H9 (cell line): ENCODE measurements around the gene AIFM3. TPM values are rescaled to one million over a fixed set of nuclear protein-coding genes. Genes with fewer than 3 reads are reported as not detected.

ENCODE experiments used
- DNase-seq: peaks from one replicate; pipeline ENCODE4 v3.0.0-alpha.2; 2017
- H2AFZ ChIP-seq: one replicate; pipeline ENCODE4 v1.6.1; 2013; ENCODE audit warnings: mild to moderate bottlenecking, low read length, control low read depth, moderate library complexity
- H2AK5ac ChIP-seq: 2 replicates; pipeline ENCODE4 v1.6.1; 2013; ENCODE audit warnings: low read length, control low read depth, mixed read lengths; ENCODE audit not compliant: insufficient read length
- H2BK120ac ChIP-seq: one replicate; pipeline ENCODE4 v1.6.1; 2013; ENCODE audit warnings: low read depth, mild to moderate bottlenecking, low read length, control low read depth, inconsistent platforms; ENCODE audit not compliant: poor library complexity, severe bottlenecking
- H2BK12ac ChIP-seq: 2 replicates; pipeline ENCODE4 v1.6.1; 2013; ENCODE audit warnings: low read length, control low read depth, mixed read lengths, low read depth; ENCODE audit not compliant: insufficient read length
- H2BK15ac ChIP-seq: 2 replicates; pipeline ENCODE4 v1.6.1; 2013; ENCODE audit warnings: low read depth, low read length, control low read depth
- H2BK20ac ChIP-seq: one replicate; pipeline ENCODE4 v1.6.1; 2013; ENCODE audit warnings: low read depth, mild to moderate bottlenecking, low read length, control low read depth, inconsistent platforms; ENCODE audit not compliant: poor library complexity, severe bottlenecking
- H2BK5ac ChIP-seq: 2 replicates; pipeline ENCODE4 v1.6.1; 2013; ENCODE audit warnings: low read length, control low read depth, mixed read lengths; ENCODE audit not compliant: insufficient read length
- H3K14ac ChIP-seq: 2 replicates; pipeline ENCODE4 v1.6.1; 2013; ENCODE audit warnings: low read length, control low read depth; ENCODE audit not compliant: insufficient read depth
- H3K18ac ChIP-seq: 2 replicates; pipeline ENCODE4 v1.6.1; 2013; ENCODE audit warnings: low read depth, mild to moderate bottlenecking, mixed read lengths, low read length, control low read depth; ENCODE audit not compliant: insufficient read length
- H3K23ac ChIP-seq: 2 replicates; pipeline ENCODE4 v1.6.1; 2013; ENCODE audit warnings: low read length, control low read depth, mixed read lengths, low read depth; ENCODE audit not compliant: insufficient read length
- H3K23me2 ChIP-seq: 2 replicates; pipeline ENCODE4 v1.6.1; 2013; ENCODE audit warnings: low read depth, mild to moderate bottlenecking, mixed read lengths, low read length, control low read depth; ENCODE audit not compliant: insufficient read length, poor library complexity, severe bottlenecking
- H3K27ac ChIP-seq: 2 replicates; pipeline ENCODE4 v1.5.1; 2013; ENCODE audit warnings: low read length, control low read depth, mixed read lengths, low read depth; ENCODE audit not compliant: insufficient read length
- H3K27me3 ChIP-seq: 2 replicates; pipeline ENCODE4 v1.6.1; 2013; ENCODE audit warnings: low read length, control low read depth, inconsistent platforms; ENCODE audit not compliant: insufficient read depth
- H3K4ac ChIP-seq: 2 replicates; pipeline ENCODE4 v1.6.1; 2013; ENCODE audit warnings: low read depth, mild to moderate bottlenecking, control low read depth, inconsistent platforms, low read length, moderate library complexity
- H3K4me1 ChIP-seq: 2 replicates; pipeline ENCODE4 v1.6.1; 2013; ENCODE audit warnings: low read length, control low read depth, inconsistent platforms; ENCODE audit not compliant: insufficient read depth
- H3K4me2 ChIP-seq: 2 replicates; pipeline ENCODE4 v1.6.1; 2013; ENCODE audit warnings: low read length, control low read depth, mixed read lengths; ENCODE audit not compliant: insufficient read length, insufficient read depth
- H3K56ac ChIP-seq: 2 replicates; pipeline ENCODE4 v1.6.1; 2013; ENCODE audit warnings: low read depth, mild to moderate bottlenecking, mixed read lengths, low read length, control low read depth; ENCODE audit not compliant: insufficient read length
- H3K79me1 ChIP-seq: 2 replicates; pipeline ENCODE4 v1.6.1; 2013; ENCODE audit warnings: low read depth, mild to moderate bottlenecking, moderate library complexity, low read length, control low read depth, inconsistent platforms; ENCODE audit not compliant: insufficient read depth, poor library complexity, severe bottlenecking
- H3K79me2 ChIP-seq: 2 replicates; pipeline ENCODE4 v1.6.1; 2013; ENCODE audit warnings: low read length, control low read depth, inconsistent platforms; ENCODE audit not compliant: insufficient read depth
- H3K9ac ChIP-seq: 2 replicates; pipeline ENCODE4 v1.6.1; 2013; ENCODE audit warnings: low read length, control low read depth, mixed read lengths; ENCODE audit not compliant: insufficient read length; ENCODE audit errors: extremely low read depth
- H3K9me3 ChIP-seq: one replicate; pipeline ENCODE4 v1.6.1; 2013; ENCODE audit warnings: low read depth, low read length, inconsistent platforms; ENCODE audit not compliant: control insufficient read depth
- H3T11ph ChIP-seq: one replicate; pipeline ENCODE4 v1.6.1; 2013; ENCODE audit warnings: mild to moderate bottlenecking, low read length, control low read depth, inconsistent platforms
- H4K20me1 ChIP-seq: one replicate; pipeline ENCODE4 v1.6.1; 2013; ENCODE audit not compliant: control insufficient read depth, insufficient read length, insufficient read depth
- H4K5ac ChIP-seq: 2 replicates; pipeline ENCODE4 v1.6.1; 2013; ENCODE audit warnings: low read depth, mild to moderate bottlenecking, mixed read lengths, low read length, control low read depth; ENCODE audit not compliant: insufficient read length
- H4K8ac ChIP-seq: replicated peaks from 2 replicates; pipeline ENCODE4 v1.6.1; 2013; ENCODE audit warnings: low read length, control low read depth, mixed read lengths, low read depth; ENCODE audit not compliant: insufficient read length
- H4K91ac ChIP-seq: 2 replicates; pipeline ENCODE4 v1.6.1; 2013; ENCODE audit warnings: low read depth, mild to moderate bottlenecking, moderate library complexity, mixed read lengths, low read length, control low read depth; ENCODE audit not compliant: insufficient read length
- H3K27ac Mint-ChIP-seq, 3 experiments: 2 replicates in 2 of 3; 3 replicates in 1 of 3; pipeline ENCODE4 v1.8.0; 2020 to 2021; ENCODE audit warnings: mixed read lengths in 3 of 3, mild to moderate bottlenecking in 1 of 3, moderate library complexity in 1 of 3
- H3K27me3 Mint-ChIP-seq: 2 replicates; pipeline ENCODE4 v1.8.0; 2021; ENCODE audit warnings: low read depth, mild to moderate bottlenecking, moderate library complexity, mixed read lengths
- H3K36me3 Mint-ChIP-seq, 3 experiments: 2 replicates in 2 of 3; 3 replicates in 1 of 3; pipeline ENCODE4 v1.8.0; 2020 to 2021; ENCODE audit warnings: low read depth in 3 of 3, mixed read lengths in 3 of 3; ENCODE audit not compliant: insufficient read depth in 1 of 3
- H3K4me1 Mint-ChIP-seq, 2 experiments: 2 replicates each; pipeline ENCODE4 v1.8.0; 2020; ENCODE audit warnings: mixed read lengths in 2 of 2
- H3K4me3 Mint-ChIP-seq, 2 experiments: 2 replicates in 1 of 2; 3 replicates in 1 of 2; pipeline ENCODE4 v1.8.0; 2020 to 2021; ENCODE audit warnings: mild to moderate bottlenecking in 2 of 2, mixed read lengths in 2 of 2, moderate library complexity in 1 of 2
- H3K9me3 Mint-ChIP-seq, 2 experiments: 2 replicates in 1 of 2; 3 replicates in 1 of 2; pipeline ENCODE4 v1.8.0; 2020; ENCODE audit warnings: mild to moderate bottlenecking in 2 of 2, mixed read lengths in 2 of 2, moderate library complexity in 1 of 2
- WGBS: extraction: QIAGEN DNeasy Blood & Tissue Kit; methylation state at CpG from one replicate; pipeline ENCODE4 v1.1.7; 2013; ENCODE audit warnings: missing lambda C conversion rate, low lambda C conversion rate, mixed read lengths; ENCODE audit not compliant: insufficient read length; ENCODE audit errors: extremely low coverage; 5-methylcytosine and 5-hydroxymethylcytosine counted together
- total RNA-seq: library from RNA; stranded (reverse); gene quantifications from 2 replicates; pipeline ENCODE4 v1.2.1, GENCODE V29; 2021
- TF ChIP-seq, protein P1 (sequence below): fragments of 200-600 bp; sonication (generic); conservative IDR thresholded peaks from 3 replicates; pipeline ENCODE4 v1.8.0; 2021; ENCODE audit warnings: antibody characterized with exemption, mild to moderate bottlenecking

The AIFM3 gene
- total RNA-seq, 1 experiment from 2014 or later, result 1.9 TPM

DNA sequence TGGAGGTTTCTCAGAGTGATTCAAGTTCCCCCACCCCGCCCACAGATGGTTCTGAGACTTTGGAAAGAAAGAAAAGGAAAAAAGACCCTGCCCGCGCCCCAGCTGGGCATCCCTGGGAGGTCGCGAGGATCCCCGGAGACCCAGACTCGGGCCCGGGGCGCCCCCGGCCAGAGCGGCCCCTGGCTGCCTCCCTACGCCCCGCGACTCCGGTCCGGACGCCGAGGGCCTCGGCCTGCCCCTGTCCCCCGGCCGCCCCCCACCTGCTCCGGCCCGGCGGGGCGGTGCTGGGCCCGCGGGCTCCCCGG is 2.3 kb upstream of the AIFM3 start:
- Histone ChIP-seq H2BK120ac (no peak overlapping the region), H3K56ac (no peak overlapping the region), H2AFZ (no peak overlapping the region), H3K27ac (no peak overlapping the region), H4K5ac (no peak overlapping the region), H4K8ac (no peak overlapping the region), H3K27me3 (peaks cover 31% of the 10 kb centered on the region; the same call in 1 of the 2 replicates), H2BK5ac (no peak overlapping the region), H2BK20ac (no peak overlapping the region), H3K9ac (no peak overlapping the region), H3K14ac (no peak overlapping the region), H2AK5ac (no peak overlapping the region), H2BK12ac (no peak overlapping the region), H3K4ac (no peak overlapping the region), H3K79me2 (no peaks in the 10 kb centered on the region), H3K18ac (no peak overlapping the region), H3K23ac (no peak overlapping the region), H4K20me1 (no peaks in the 10 kb centered on the region), H3K79me1 (no peaks in the 10 kb centered on the region), H2BK15ac (no peak overlapping the region), H3K23me2 (no peaks in the 10 kb centered on the region), H4K91ac (no peak overlapping the region), H3K9me3 (no peaks in the 10 kb centered on the region), H3T11ph (no peak overlapping the region), H3K4me1 (no peaks in the 10 kb centered on the region; the same call in 1 of the 2 replicates), H3K4me2 (peak overlapping the region; percentile 9)
- DNase-seq, result no peak
- peaks cover 82% of the 10 kb centered on the region for H3K27me3 Mint-ChIP-seq
- peak overlapping the region; percentile 53 to 84 for H3K4me3 Mint-ChIP-seq
- no peak overlapping the region; a peak in 1 of 7 replicates for H3K27ac Mint-ChIP-seq
- H3K9me3 Mint-ChIP-seq, result no peaks in the 10 kb centered on the region; a peak in 1 of 5 replicates
- H3K4me1 Mint-ChIP-seq, result peaks cover 18 to 23% of the 10 kb centered on the region in 2 experiments
- TF ChIP-seq, protein P1, sequence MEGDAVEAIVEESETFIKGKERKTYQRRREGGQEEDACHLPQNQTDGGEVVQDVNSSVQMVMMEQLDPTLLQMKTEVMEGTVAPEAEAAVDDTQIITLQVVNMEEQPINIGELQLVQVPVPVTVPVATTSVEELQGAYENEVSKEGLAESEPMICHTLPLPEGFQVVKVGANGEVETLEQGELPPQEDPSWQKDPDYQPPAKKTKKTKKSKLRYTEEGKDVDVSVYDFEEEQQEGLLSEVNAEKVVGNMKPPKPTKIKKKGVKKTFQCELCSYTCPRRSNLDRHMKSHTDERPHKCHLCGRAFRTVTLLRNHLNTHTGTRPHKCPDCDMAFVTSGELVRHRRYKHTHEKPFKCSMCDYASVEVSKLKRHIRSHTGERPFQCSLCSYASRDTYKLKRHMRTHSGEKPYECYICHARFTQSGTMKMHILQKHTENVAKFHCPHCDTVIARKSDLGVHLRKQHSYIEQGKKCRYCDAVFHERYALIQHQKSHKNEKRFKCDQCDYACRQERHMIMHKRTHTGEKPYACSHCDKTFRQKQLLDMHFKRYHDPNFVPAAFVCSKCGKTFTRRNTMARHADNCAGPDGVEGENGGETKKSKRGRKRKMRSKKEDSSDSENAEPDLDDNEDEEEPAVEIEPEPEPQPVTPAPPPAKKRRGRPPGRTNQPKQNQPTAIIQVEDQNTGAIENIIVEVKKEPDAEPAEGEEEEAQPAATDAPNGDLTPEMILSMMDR, result no peak
- no peaks in the 10 kb centered on the region for H3K36me3 Mint-ChIP-seq
- WGBS, result no CpG with 5 or more reads among the region's 28 CpGs
